H1 (cell line): ENCODE data around the gene EMD. TPM values are rescaled to one million over a fixed set of nuclear protein-coding genes. Genes with fewer than 3 reads are reported as not detected.

Experiments used
- CTCF ChIA-PET: fragments of 300-600 bp; sonication (Branson Sonifier 250); formaldehyde crosslinking; loops from one replicate; lab custom pipeline; 2021; ENCODE audit not compliant: partially characterized antibody; lab: Charles Lee
- POLR2A ChIA-PET: fragments of 300-600 bp; sonication (Branson Sonifier 250); formaldehyde crosslinking; loops from one replicate; lab custom pipeline; 2021; ENCODE audit warnings: inconsistent platforms; ENCODE audit not compliant: partially characterized antibody; lab: Charles Lee
- DNase-seq, 2 experiments: peaks; one replicate each; pipeline versions ENCODE4 v3.0.0 to v3.0.0-alpha.2; 2010 to 2022; ENCODE audit warnings: low spot score in 2 of 2, low read depth in 1 of 2, mixed read lengths in 1 of 2
- FAIRE-seq: peaks from 2 replicates; lab custom pipeline; 2011; peaks lifted over from hg19 to GRCh38; lab: Jason Lieb, UNC
- H2AFZ ChIP-seq: 2 replicates; pipeline ENCODE4 v1.8.1; 2012; ENCODE audit warnings: low read length, inconsistent platforms
- H2AK5ac ChIP-seq: 2 replicates; pipeline ENCODE4 v1.6.1; 2013; ENCODE audit warnings: low read depth, low read length
- H2BK120ac ChIP-seq: replicated peaks from 2 replicates; pipeline ENCODE3; 2013; ENCODE audit warnings: low read depth, low read length, inconsistent platforms
- H2BK12ac ChIP-seq: 2 replicates; pipeline ENCODE4 v1.6.1; 2013; ENCODE audit warnings: low read depth, low read length
- H2BK15ac ChIP-seq: 2 replicates; pipeline ENCODE4 v1.6.1; 2013; ENCODE audit warnings: low read length
- H2BK20ac ChIP-seq: 2 replicates; pipeline ENCODE4 v1.6.1; 2013; ENCODE audit warnings: low read length
- H2BK5ac ChIP-seq: 2 replicates; pipeline ENCODE4 v1.6.1; 2013; ENCODE audit warnings: low read depth, low read length
- H3K14ac ChIP-seq: 2 replicates; pipeline ENCODE4 v1.6.1; 2013; ENCODE audit warnings: inconsistent platforms; ENCODE audit not compliant: insufficient read length
- H3K18ac ChIP-seq: 2 replicates; pipeline ENCODE4 v1.6.1; 2013; ENCODE audit warnings: low read length; ENCODE audit errors: extremely low read depth
- H3K23ac ChIP-seq: 2 replicates; pipeline ENCODE4 v1.6.1; 2013; ENCODE audit warnings: inconsistent platforms; ENCODE audit not compliant: insufficient read length
- H3K23me2 ChIP-seq: 2 replicates; pipeline ENCODE4 v1.6.1; 2013; ENCODE audit warnings: low read depth, low read length
- H3K27ac ChIP-seq: 2 replicates; pipeline ENCODE4 v1.6.1; 2011; ENCODE audit warnings: low read depth, low read length, inconsistent platforms
- H3K27me3 ChIP-seq, 4 experiments: replicated peaks in 1 of 4; 1 replicate in 1 of 4; 2 replicates in 3 of 4; pipeline versions ENCODE4 v1.6.1 to v1.8.1; 2011 to 2013; ENCODE audit warnings: low read length in 3 of 4, mild to moderate bottlenecking in 3 of 4, inconsistent platforms in 2 of 4, mixed read lengths in 2 of 4, moderate library complexity in 1 of 4; ENCODE audit not compliant: control insufficient read depth in 3 of 4, insufficient read depth in 3 of 4; ENCODE audit errors: extremely low read depth in 1 of 4
- H3K36me3 ChIP-seq, 4 experiments: 2 replicates each; pipeline versions ENCODE4 v1.6.1 to v1.8.1; 2011 to 2013; ENCODE audit warnings: mild to moderate bottlenecking in 4 of 4, low read length in 3 of 4, moderate library complexity in 2 of 4, control low read depth in 1 of 4, inconsistent platforms in 1 of 4; ENCODE audit not compliant: insufficient read depth in 4 of 4, control insufficient read depth in 2 of 4
- H3K4ac ChIP-seq: replicated peaks from 2 replicates; pipeline ENCODE3; 2013; ENCODE audit warnings: low read length, low read depth, mixed read lengths, inconsistent platforms; ENCODE audit not compliant: insufficient read length
- H3K4me1 ChIP-seq, 4 experiments: replicated peaks in 1 of 4; 1 replicate in 1 of 4; 2 replicates in 3 of 4; pipeline versions ENCODE4 v1.6.1 to v1.8.1; 2011 to 2013; ENCODE audit warnings: low read length in 3 of 4, inconsistent platforms in 2 of 4, mixed read lengths in 1 of 4; ENCODE audit not compliant: insufficient read depth in 4 of 4, control insufficient read depth in 3 of 4
- H3K4me2 ChIP-seq, 2 experiments: 2 replicates each; pipeline versions ENCODE4 v1.6.1 to v1.8.1; 2011 to 2013; ENCODE audit warnings: low read depth in 2 of 2, low read length in 2 of 2, control low read depth in 1 of 2, inconsistent platforms in 1 of 2, mild to moderate bottlenecking in 1 of 2; ENCODE audit not compliant: insufficient read depth in 1 of 2
- H3K4me3 ChIP-seq, 4 experiments: fragments of 200-600, 300-600 bp in 1 of 4; sonication (generic), shearing (Covaris generic), sonication (Bioruptor Twin) in 1 of 4; 2 replicates each; pipeline versions ENCODE4 v1.5.1 to v1.8.1; 2011 to 2016; ENCODE audit warnings: low read length in 4 of 4, low read depth in 3 of 4, control low read depth in 2 of 4, inconsistent platforms in 2 of 4, mild to moderate bottlenecking in 2 of 4, mixed read lengths in 1 of 4, moderate library complexity in 1 of 4; ENCODE audit not compliant: insufficient read depth in 2 of 4; ENCODE audit errors: extremely low read depth in 1 of 4
- H3K56ac ChIP-seq: replicated peaks from 2 replicates; pipeline ENCODE3; 2013; ENCODE audit warnings: low read depth, mild to moderate bottlenecking, mixed read lengths, low read length, inconsistent platforms; ENCODE audit not compliant: insufficient read length
- H3K79me1 ChIP-seq: 2 replicates; pipeline ENCODE4 v1.6.1; 2013; ENCODE audit warnings: low read depth, low read length, control low read depth
- H3K79me2 ChIP-seq, 2 experiments: 2 replicates each; pipeline versions ENCODE4 v1.6.1 to v1.8.1; 2012 to 2013; ENCODE audit warnings: low read length in 2 of 2, mild to moderate bottlenecking in 2 of 2, inconsistent platforms in 1 of 2; ENCODE audit not compliant: insufficient read depth in 2 of 2, control insufficient read depth in 1 of 2
- H3K9ac ChIP-seq, 4 experiments: replicated peaks in 1 of 4; 1 replicate in 1 of 4; 2 replicates in 3 of 4; pipeline versions ENCODE4 v1.6.1 to v1.8.1; 2011 to 2013; ENCODE audit warnings: low read depth in 3 of 4, low read length in 3 of 4, control low read depth in 2 of 4, mild to moderate bottlenecking in 2 of 4, moderate library complexity in 2 of 4, inconsistent platforms in 1 of 4; ENCODE audit errors: extremely low read depth in 1 of 4
- H3K9me3 ChIP-seq, 2 experiments: 2 replicates each; pipeline versions ENCODE4 v1.6.1 to v1.8.1; 2012 to 2013; ENCODE audit warnings: mild to moderate bottlenecking in 2 of 2, moderate library complexity in 2 of 2, control low read depth in 1 of 2, inconsistent platforms in 1 of 2, low read depth in 1 of 2, low read length in 1 of 2, mixed read lengths in 1 of 2; ENCODE audit not compliant: insufficient read depth in 2 of 2
- H4K20me1 ChIP-seq, 2 experiments: replicated peaks in 1 of 2; 2 replicates each; pipeline versions ENCODE3 to v1.8.1; 2011 to 2013; ENCODE audit warnings: inconsistent platforms in 2 of 2, low read length in 2 of 2, mild to moderate bottlenecking in 1 of 2; ENCODE audit not compliant: insufficient read depth in 2 of 2, control insufficient read depth in 1 of 2
- H4K5ac ChIP-seq: 2 replicates; pipeline ENCODE4 v1.6.1; 2013; ENCODE audit warnings: low read length, low read depth, mixed read lengths, inconsistent platforms; ENCODE audit not compliant: insufficient read length
- H4K8ac ChIP-seq: 2 replicates; pipeline ENCODE4 v1.8.0; 2013; ENCODE audit warnings: mild to moderate bottlenecking, moderate library complexity, low read length, inconsistent platforms; ENCODE audit not compliant: insufficient read depth; ENCODE audit errors: extremely low read depth
- H4K91ac ChIP-seq: replicated peaks from 2 replicates; pipeline ENCODE3; 2013; ENCODE audit warnings: low read length, mixed read lengths, inconsistent platforms; ENCODE audit not compliant: insufficient read length
- ATF2 ChIP-seq: IDR thresholded peaks from 2 replicates; pipeline ENCODE4 v1.6.1; 2012; ENCODE audit warnings: low read length, inconsistent platforms
- MAX ChIP-seq: IDR thresholded peaks from 2 replicates; pipeline ENCODE4 v1.6.1; 2012; ENCODE audit warnings: inconsistent platforms
- POLR2AphosphoS5 ChIP-seq: IDR thresholded peaks from 2 replicates; pipeline ENCODE4 v1.6.1; 2011; ENCODE audit warnings: low read depth, low read length
- TAF1 ChIP-seq: IDR thresholded peaks from 2 replicates; pipeline ENCODE4 v1.6.1; 2011; ENCODE audit warnings: mild to moderate bottlenecking, low read depth, low read length
- ZNF274 ChIP-seq: IDR thresholded peaks from 2 replicates; pipeline ENCODE4 v1.7.0; 2012; ENCODE audit warnings: low read length, borderline replicate concordance; ENCODE audit errors: extremely low read depth
- WGBS, 2 experiments: shearing (Covaris generic) in 1 of 2; methylation state at CpG; one replicate each; pipeline versions ENCODE4 v1.1.6 to v1.1.7; 2013 to 2015; ENCODE audit warnings: low lambda C conversion rate in 2 of 2, mixed read lengths in 2 of 2, inconsistent platforms in 1 of 2, low coverage in 1 of 2, missing lambda C conversion rate in 1 of 2; ENCODE audit not compliant: insufficient replicate concordance in 2 of 2, insufficient coverage in 1 of 2, insufficient read length in 1 of 2; ENCODE audit errors: extremely low coverage in 1 of 2, missing lambda C conversion rate in 1 of 2; 5-methylcytosine and 5-hydroxymethylcytosine counted together
- polyA plus RNA-seq, 7 experiments: library from polyadenylated mRNA; depleted of rRNA in 3 of 7; stranded (reverse) in 5 of 7; unstranded in 2 of 7; fragments of >200 nt in 5 of 7; fragments of 200-250 nt in 2 of 7; gene quantifications; 1 replicate in 5 of 7; 2 replicates in 1 of 7; 4 replicates in 1 of 7; pipeline versions ENCODE4 v1.2.1 to v1.2.3, GENCODE V29; 2011 to 2013; ENCODE audit warnings: missing spikeins in 2 of 7, mixed read lengths in 2 of 7
- total RNA-seq: library from RNA; stranded (reverse); fragmentation: NEBNext Ultra II Directional; extraction: Animal tissue kit (Norgen Biotek cat#: 25700); gene quantifications from 2 replicates; pipeline ENCODE4 v1.2.1, GENCODE V29; 2021

The EMD gene
- total and polyA plus RNA-seq, 2 of the 8 experiments (the other 6 are each of a cell fraction or from before 2014, with no cell fraction given), result 45.5 to 109 TPM

- Histone ChIP-seq H3K4me3 (peak overlapping the region; percentile 82 to 99 (median 96)), H3K14ac (no peak overlapping the region), H3K18ac (no peak overlapping the region; the same call in 1 of the 2 replicates), H3K79me2 (peaks cover 0 to 15% of the 10 kb centered on the region in 2 experiments; a peak in 2 of 4 replicates), H3K9ac (peak overlapping the region; percentile 59 to 99 (median 85)), H4K20me1 (peaks cover 3 to 4% of the 10 kb centered on the region in 2 experiments), H4K91ac (no peak overlapping the region), H3K27me3 (no peaks in the 10 kb centered on the region), H2AFZ (no peak overlapping the region), H3K79me1 (no peaks in the 10 kb centered on the region), H4K8ac (no peak overlapping the region), H3K4ac (no peak overlapping the region), H3K27ac (peak overlapping the region; percentile 79; the same call in 1 of the 2 replicates), H2BK120ac (no peak overlapping the region), H2BK15ac (no peak overlapping the region), H4K5ac (no peak overlapping the region), H3K23ac (no peak overlapping the region), H2BK5ac (no peak overlapping the region), H3K23me2 (peaks cover 6% of the 10 kb centered on the region; the same call in 1 of the 2 replicates), H3K36me3 (peaks cover 13 to 25% (median 19%) of the 10 kb centered on the region in 4 experiments), H2AK5ac (no peak overlapping the region), H2BK12ac (no peak overlapping the region), H3K4me1 (peaks cover 0 to 6% (median 0%) of the 10 kb centered on the region in 4 experiments; a peak in 2 of 7 replicates), H2BK20ac (no peak overlapping the region), H3K9me3 (no peaks in the 10 kb centered on the region), H3K4me2 (peak overlapping the region; percentile 72 to 85), H3K56ac (no peak overlapping the region)
- WGBS, 2 experiments, result 64% methylated on average over 12 of the region's 14 CpGs; no CpG with 5 or more reads in 1 of the 2 experiments
- no peak for TF ChIP-seq ATF2
- TF ChIP-seq MAX, result no peak
- no peak for TF ChIP-seq TAF1
- no peak for TF ChIP-seq ZNF274
- TF ChIP-seq POLR2AphosphoS5, result peak; percentile 79; the same call in 1 of the 2 replicates
- FAIRE-seq (no peak), DNase-seq (no peak)
- CTCF ChIA-PET, result interaction anchor here (1.3 to 4.9 kb wide), 6 partner anchors 9 to 34 kb away, joined by 3 to 20 read pairs (median 5); partner anchors contain the start of genes DNASE1L1 and FLNA
- POLR2A ChIA-PET, result interaction anchor here (0.7 to 8.4 kb wide), 24 partner anchors 10 to 133 kb away, joined by 3 to 124 read pairs (median 5); partner anchors contain the start of genes ATP6AP1, DNASE1L1, EMD and FAM50A
Measured at GRCh38 chrX:154399527-154400368, 20.7 kb downstream of the EMD start.
